Measurements from ENCODE around the gene HSPA1L.
"Not testable (repeated sequence)": the region's sequence is repeated elsewhere in the genome, so short reads cannot be mapped to it uniquely, and the experiment has no call there.

HSPA1L gene

DNA sequence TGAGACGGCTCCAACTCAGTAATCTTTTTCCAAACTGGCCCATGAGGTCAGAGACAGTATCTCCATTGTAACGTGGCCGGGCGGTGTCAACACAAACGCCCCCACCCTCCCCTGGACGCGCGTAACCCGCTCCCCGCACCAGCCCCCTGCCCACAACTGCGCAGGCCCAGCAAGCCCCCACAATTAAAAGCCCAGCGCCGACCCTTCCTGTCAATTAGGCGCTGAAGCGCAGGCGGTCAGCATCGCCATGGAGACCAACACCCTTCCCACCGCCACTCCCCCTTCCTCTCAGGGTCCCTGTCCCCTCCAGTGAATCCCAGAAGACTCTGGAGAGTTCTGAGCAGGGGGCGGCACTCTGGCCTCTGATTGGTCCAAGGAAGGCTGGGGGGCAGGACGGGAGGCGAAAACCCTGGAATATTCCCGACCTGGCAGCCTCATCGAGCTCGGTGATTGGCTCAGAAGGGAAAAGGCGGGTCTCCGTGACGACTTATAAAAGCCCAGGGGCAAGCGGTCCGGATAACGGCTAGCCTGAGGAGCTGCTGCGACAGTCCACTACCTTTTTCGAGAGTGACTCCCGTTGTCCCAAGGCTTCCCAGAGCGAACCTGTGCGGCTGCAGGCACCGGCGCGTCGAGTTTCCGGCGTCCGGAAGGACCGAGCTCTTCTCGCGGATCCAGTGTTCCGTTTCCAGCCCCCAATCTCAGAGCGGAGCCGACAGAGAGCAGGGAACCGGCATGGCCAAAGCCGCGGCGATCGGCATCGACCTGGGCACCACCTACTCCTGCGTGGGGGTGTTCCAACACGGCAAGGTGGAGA lies at the start of gene HSPA1L, which contains the start of gene HSPA1A:
Gene HSPA1L, minus strand, starts transcription at position 259 of the 814 bp plus-strand sequence. CDS start 3,311 bp downstream, outside the sequence.
Gene HSPA1A, plus strand, starts transcription at position 519 of the 814 bp plus-strand sequence. Its CDS starts 214 bp downstream, at position 733.
- DNase-seq (ENCODE audit: low read depth): peak; percentile 61

GRCh38 chr6:31864818-31865204 lies 49.7 kb upstream of the HSPA1L start:
- no peak for DNase-seq (ENCODE audit: low read depth)

DNA sequence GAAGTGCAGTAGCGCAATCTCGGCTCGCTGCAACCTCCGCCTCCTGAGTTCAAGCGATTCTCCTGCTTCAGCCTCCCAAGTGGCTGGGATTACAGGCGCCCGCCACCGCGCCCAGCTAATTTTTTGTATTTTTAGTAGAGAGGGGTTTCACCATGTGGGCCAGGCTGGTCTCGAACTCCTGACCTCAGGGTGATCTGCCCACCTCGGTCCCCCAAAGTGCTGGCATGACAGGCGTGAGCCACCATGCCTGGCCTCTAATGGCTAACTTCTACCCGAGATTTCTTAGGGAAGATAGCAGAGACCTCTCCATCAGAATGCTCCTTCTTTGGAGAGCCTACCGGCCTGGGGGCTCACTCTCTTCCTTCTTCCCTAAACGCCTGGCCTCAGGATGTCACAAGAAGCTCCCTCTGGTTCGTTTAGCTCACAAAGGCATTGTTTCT lies 49.1 kb upstream of the HSPA1L start:
- DNase-seq (ENCODE audit: low read depth): not testable (repeated sequence)

GRCh38 chr6:31862344-31863235 lies 47.5 kb upstream of the HSPA1L start, which contains the start of gene NEU1:
Gene NEU1, minus strand, starts transcription at chr6:31862821. Its CDS starts 45 bp downstream, at chr6:31862776.
- peak; percentile 98 for DNase-seq (ENCODE audit: low read depth)

DNA sequence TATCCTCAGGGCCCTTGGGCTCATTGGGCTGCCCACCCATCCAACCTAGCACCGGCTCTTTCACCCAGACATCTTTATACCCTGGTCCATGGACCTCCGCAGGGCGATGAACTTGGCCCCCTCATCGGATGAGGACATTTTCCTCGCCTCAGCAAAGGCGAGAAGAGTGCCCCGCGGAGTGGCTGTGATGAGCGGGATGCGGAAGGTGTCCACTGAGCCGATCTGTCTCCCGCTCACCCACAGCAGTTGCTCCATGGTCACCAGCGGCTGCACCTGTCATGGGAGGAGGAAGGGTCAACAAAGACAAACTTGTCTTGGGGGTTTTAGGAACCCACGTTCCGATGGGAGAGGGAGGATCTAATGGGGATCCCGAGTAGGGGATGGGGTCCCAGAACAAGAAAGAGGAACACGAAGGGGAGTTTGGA lies 46.8 kb upstream of the HSPA1L start:
- DNase-seq (ENCODE audit: low read depth): no peak

GRCh38 chr6:31861150-31861549 lies 46.1 kb upstream of the HSPA1L start:
- no peak for DNase-seq (ENCODE audit: low read depth)

DNA sequence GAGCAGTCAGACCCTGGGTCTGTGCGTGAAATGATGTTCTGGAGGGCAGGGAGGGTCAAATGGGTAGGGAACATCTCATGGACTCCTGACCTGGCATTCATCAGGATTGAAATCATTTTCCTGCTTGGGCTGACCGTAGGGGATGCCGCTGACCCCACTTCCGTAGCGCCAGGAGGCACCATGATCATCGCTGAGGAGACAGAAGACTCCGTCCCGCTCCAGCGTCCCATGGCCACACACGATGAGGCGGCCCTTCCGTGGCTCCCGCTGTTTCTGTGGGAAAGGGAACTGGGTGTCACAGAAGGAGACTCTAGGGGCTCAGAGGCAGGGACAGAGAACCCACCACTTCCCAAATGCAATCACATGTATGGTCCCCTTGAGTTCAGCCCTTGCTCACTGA lies 45.3 kb upstream of the HSPA1L start:
- DNase-seq (ENCODE audit: low read depth): no peak

GRCh38 chr6:31859923-31860322 lies 44.8 kb upstream of the HSPA1L start:
- no peak for DNase-seq (ENCODE audit: low read depth)

GRCh38 chr6:31858707-31859106 lies 43.6 kb upstream of the HSPA1L start:
- DNase-seq (ENCODE audit: low read depth): no peak

DNA sequence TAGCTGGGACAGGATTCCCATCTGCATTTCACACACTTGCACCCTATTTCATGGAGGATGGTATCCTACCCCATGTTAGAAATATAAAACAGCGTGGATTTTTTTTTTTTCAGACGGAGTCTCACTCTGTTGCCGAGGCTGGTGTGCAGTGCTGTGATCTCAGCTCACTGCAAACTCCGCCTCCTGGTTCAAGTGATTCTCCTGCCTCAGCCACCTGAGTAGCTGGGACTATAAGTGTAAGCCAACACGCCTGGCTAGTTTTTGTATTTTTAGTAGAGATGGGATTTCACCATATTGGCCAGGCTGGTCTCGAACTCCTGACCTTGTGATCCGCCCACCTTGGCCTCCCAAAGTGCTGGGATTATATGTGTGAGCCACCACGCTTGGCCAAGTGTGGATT lies 42.7 kb upstream of the HSPA1L start:
- DNase-seq (ENCODE audit: low read depth): not testable (repeated sequence)

- not testable (repeated sequence) for DNase-seq (ENCODE audit: low read depth)
Measured at GRCh38 chr6:31851980-31852718, 37.1 kb upstream of the HSPA1L start.

GRCh38 chr6:31851485-31851832 lies 36.4 kb upstream of the HSPA1L start:
- no peak for DNase-seq (ENCODE audit: low read depth)

DNA sequence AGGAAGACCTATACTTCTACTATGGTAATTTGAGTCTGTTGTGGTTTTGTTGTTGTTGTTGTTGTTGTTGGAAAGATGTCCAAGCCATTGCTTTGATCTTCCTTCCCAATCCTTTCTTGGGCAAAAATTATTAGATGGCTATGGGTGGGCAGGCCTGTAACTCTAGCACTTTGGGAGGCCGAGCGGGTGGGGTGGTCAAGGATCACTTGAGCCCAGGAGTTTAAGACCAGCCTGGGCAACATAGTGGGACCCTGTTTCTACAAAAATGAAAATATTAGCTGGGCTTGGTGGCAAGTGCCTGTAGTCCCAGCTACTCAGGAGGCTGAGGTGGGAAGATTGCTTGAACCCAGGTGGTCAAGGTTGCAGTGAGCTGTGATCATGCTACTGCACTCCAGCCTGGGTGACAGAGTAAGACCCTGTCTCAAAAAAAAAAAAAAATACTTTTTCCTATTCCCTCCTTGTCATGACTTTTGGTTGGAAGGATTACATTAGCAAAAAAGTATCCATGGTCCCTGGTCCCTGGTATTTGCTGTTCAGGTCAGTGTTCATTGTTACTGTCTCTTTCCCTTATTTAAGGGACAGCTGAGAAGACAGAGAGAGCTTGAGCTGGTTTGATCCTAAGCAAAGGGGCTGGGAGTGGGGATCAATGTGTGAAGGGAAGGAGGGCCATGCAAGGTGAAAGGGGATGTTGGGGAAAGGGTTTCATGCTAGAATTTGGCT lies 35.8 kb upstream of the HSPA1L start:
- no peak for DNase-seq (ENCODE audit: low read depth)

GRCh38 chr6:31847276-31847978 lies 32.3 kb upstream of the HSPA1L start:
- no peak for DNase-seq (ENCODE audit: low read depth)

DNA sequence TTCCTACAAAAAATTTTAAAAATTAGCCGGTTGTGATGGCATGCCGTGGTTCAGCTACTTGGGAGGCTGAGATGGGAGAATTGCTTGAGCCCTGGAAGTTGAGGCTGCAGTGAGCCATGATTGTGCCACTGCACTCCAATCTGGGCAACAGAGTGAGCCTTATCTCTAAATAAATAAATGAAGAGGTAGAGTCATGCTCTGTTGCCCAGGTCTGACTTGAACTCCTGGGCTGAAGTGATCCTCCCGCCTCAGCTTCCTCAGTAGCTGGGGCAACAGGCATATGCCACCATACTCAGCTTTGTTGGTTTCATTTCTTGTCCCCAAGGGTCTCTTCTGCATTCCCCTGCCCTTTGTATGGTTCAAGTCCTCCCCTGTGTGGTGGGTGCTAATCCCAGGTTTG lies 29.4 kb upstream of the HSPA1L start:
- DNase-seq (ENCODE audit: low read depth): no peak

GRCh38 chr6:31842053-31842452 lies 27.0 kb upstream of the HSPA1L start:
- no peak for DNase-seq (ENCODE audit: low read depth)

DNA sequence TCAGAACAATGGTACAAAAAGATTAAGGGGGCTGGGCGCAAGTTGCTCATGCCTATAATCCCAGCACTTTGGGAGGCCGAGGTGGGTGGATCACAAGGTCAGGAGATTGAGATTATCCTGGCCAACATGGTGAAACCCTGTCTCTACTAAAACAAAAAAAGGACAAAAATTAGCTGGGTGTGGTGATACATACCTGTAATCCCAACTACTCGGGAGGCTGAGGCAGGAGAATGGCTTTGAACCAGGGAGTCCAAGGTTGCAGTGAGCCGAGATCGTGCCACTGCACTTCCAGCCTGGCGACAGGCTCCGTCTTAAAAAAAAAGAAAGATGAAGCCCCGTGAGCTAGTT lies 24.7 kb upstream of the HSPA1L start:
- not testable (repeated sequence) for DNase-seq (ENCODE audit: low read depth)

GRCh38 chr6:31838968-31839367 lies 23.9 kb upstream of the HSPA1L start:
- DNase-seq (ENCODE audit: low read depth): no peak

DNA sequence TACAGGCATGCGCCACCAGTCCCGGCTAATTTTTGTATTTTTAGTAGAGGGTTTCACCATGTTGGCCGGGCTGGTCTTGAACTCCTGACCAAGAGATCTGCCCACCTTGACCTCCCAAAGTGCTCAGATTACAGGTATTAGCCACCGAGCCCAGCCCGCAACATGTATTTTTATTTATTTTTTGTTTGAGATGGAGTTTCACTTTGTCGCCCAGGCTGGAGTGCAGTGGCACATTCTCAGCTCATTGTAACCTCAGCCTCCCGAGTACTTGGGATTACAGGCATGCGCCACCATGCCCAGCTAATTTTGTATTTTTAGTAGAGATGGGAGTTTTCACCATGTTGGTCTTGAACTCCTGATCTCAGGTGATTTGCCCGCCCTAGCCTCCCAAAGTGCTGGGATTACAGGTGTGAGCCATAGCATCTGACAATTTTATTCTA lies 23.1 kb upstream of the HSPA1L start:
- DNase-seq (ENCODE audit: low read depth): not testable (repeated sequence)

- no peak for DNase-seq (ENCODE audit: low read depth)
Measured at GRCh38 chr6:31837369-31838113, 22.5 kb upstream of the HSPA1L start.

All from activated T-cell treated with anti-CD3 and anti-CD28 coated beads for 24 hours (primary cell).